Mucosa of stomach (tissue), 1 donor: Measurements from ENCODE around the gene ADARB2.

Source experiments
- H3K27me3 ChIP-seq: one replicate; pipeline ENCODE4 v1.7.0; 2013; ENCODE audit warnings: mild to moderate bottlenecking, low read length; ENCODE audit not compliant: control insufficient read depth, insufficient read depth
- H3K36me3 ChIP-seq: one replicate; pipeline ENCODE4 v1.7.0; 2013; ENCODE audit warnings: low read length; ENCODE audit not compliant: control insufficient read depth, insufficient read depth
- H3K4me1 ChIP-seq: one replicate; pipeline ENCODE4 v1.7.0; 2013; ENCODE audit warnings: mild to moderate bottlenecking, low read length; ENCODE audit not compliant: control insufficient read depth, insufficient read depth
- H3K4me3 ChIP-seq: one replicate; pipeline ENCODE4 v1.7.0; 2013; ENCODE audit warnings: low read length
- H3K9ac ChIP-seq: one replicate; pipeline ENCODE4 v1.7.0; 2013; ENCODE audit warnings: mild to moderate bottlenecking, low read length, moderate library complexity
- H3K9me3 ChIP-seq: one replicate; pipeline ENCODE4 v1.7.0; 2013; ENCODE audit warnings: mild to moderate bottlenecking, low read length, moderate library complexity; ENCODE audit not compliant: control insufficient read depth
- donor health status: Pancreatic carcinoma.

ADARB2 gene

GRCh38 chr10:1573334-1573969 lies 163.9 kb downstream of the ADARB2 start:
- Histone ChIP-seq H3K36me3 (no peaks in the 10 kb centered on the region), H3K9me3 (no peaks in the 10 kb centered on the region)

GRCh38 chr10:1572519-1573333 lies 164.6 kb downstream of the ADARB2 start:
- H3K27me3 ChIP-seq = no peaks in the 10 kb centered on the region
- H3K36me3 ChIP-seq = no peaks in the 10 kb centered on the region
- H3K4me1 ChIP-seq = peaks cover 10% of the 10 kb centered on the region
- no peak overlapping the region for H3K4me3 ChIP-seq
- no peaks in the 10 kb centered on the region for H3K9me3 ChIP-seq
- no peak overlapping the region for H3K9ac ChIP-seq

More at GRCh38 chr10:1573334-1573969, 163.9 kb downstream of the ADARB2 start:
- H3K9ac ChIP-seq = no peak overlapping the region
- no peak overlapping the region for H3K4me3 ChIP-seq
- H3K27me3 ChIP-seq = no peaks in the 10 kb centered on the region
- H3K4me1 ChIP-seq = peaks cover 10% of the 10 kb centered on the region

GRCh38 chr10:1571587-1572237 lies 165.6 kb downstream of the ADARB2 start:
- no peaks in the 10 kb centered on the region for H3K36me3 ChIP-seq
- no peak overlapping the region for H3K4me3 ChIP-seq
- H3K9me3 ChIP-seq = no peaks in the 10 kb centered on the region
- no peaks in the 10 kb centered on the region for H3K27me3 ChIP-seq
- no peak overlapping the region for H3K9ac ChIP-seq
- H3K4me1 ChIP-seq = peaks cover 10% of the 10 kb centered on the region

- no peaks in the 10 kb centered on the region for H3K36me3 ChIP-seq
- H3K9ac ChIP-seq = no peak overlapping the region
These were observed 166.8 kb downstream of the ADARB2 start for GRCh38 chr10:1570416-1571051.

GRCh38 chr10:1569208-1569607 lies 168.1 kb downstream of the ADARB2 start:
- H3K9ac ChIP-seq = no peak overlapping the region
- H3K27me3 ChIP-seq = no peaks in the 10 kb centered on the region

More at GRCh38 chr10:1570416-1571051, 166.8 kb downstream of the ADARB2 start:
- no peaks in the 10 kb centered on the region for H3K9me3 ChIP-seq
- no peaks in the 10 kb centered on the region for H3K27me3 ChIP-seq
- H3K4me1 ChIP-seq = peaks cover 10% of the 10 kb centered on the region
- no peak overlapping the region for H3K4me3 ChIP-seq

GRCh38 chr10:1567742-1568495 lies 169.4 kb downstream of the ADARB2 start:
- Histone ChIP-seq H3K36me3 (no peaks in the 10 kb centered on the region), H3K27me3 (no peaks in the 10 kb centered on the region), H3K9ac (no peak overlapping the region), H3K4me3 (no peak overlapping the region), H3K9me3 (no peaks in the 10 kb centered on the region), H3K4me1 (peaks cover 9% of the 10 kb centered on the region)

More at GRCh38 chr10:1569208-1569607, 168.1 kb downstream of the ADARB2 start:
- no peaks in the 10 kb centered on the region for H3K36me3 ChIP-seq
- peaks cover 10% of the 10 kb centered on the region for H3K4me1 ChIP-seq
- H3K4me3 ChIP-seq = no peak overlapping the region
- no peaks in the 10 kb centered on the region for H3K9me3 ChIP-seq

GRCh38 chr10:1567152-1567551 lies 170.2 kb downstream of the ADARB2 start:
- Histone ChIP-seq H3K36me3 (no peaks in the 10 kb centered on the region), H3K4me3 (no peak overlapping the region), H3K9ac (no peak overlapping the region), H3K9me3 (no peaks in the 10 kb centered on the region), H3K27me3 (no peaks in the 10 kb centered on the region), H3K4me1 (peaks cover 1% of the 10 kb centered on the region)

- Histone ChIP-seq H3K27me3 (peaks cover 1% of the 10 kb centered on the region), H3K4me1 (no peaks in the 10 kb centered on the region), H3K9ac (no peak overlapping the region), H3K9me3 (no peaks in the 10 kb centered on the region), H3K4me3 (no peak overlapping the region), H3K36me3 (no peaks in the 10 kb centered on the region)
These were observed 172.5 kb downstream of the ADARB2 start for GRCh38 chr10:1564791-1565190.

GRCh38 chr10:1563028-1563427 lies 174.3 kb downstream of the ADARB2 start:
- peaks cover 10% of the 10 kb centered on the region for H3K27me3 ChIP-seq
- no peak overlapping the region for H3K9ac ChIP-seq
- H3K4me3 ChIP-seq = no peak overlapping the region
- H3K36me3 ChIP-seq = no peaks in the 10 kb centered on the region
- no peaks in the 10 kb centered on the region for H3K9me3 ChIP-seq
- H3K4me1 ChIP-seq = no peaks in the 10 kb centered on the region

GRCh38 chr10:1561731-1562337 lies 175.5 kb downstream of the ADARB2 start:
- Histone ChIP-seq H3K4me3 (no peak overlapping the region), H3K4me1 (no peaks in the 10 kb centered on the region), H3K36me3 (no peaks in the 10 kb centered on the region), H3K9ac (no peak overlapping the region), H3K27me3 (peaks cover 10% of the 10 kb centered on the region), H3K9me3 (no peaks in the 10 kb centered on the region)

- Histone ChIP-seq H3K4me1 (no peaks in the 10 kb centered on the region), H3K9ac (no peak overlapping the region), H3K27me3 (peaks cover 10% of the 10 kb centered on the region), H3K36me3 (no peaks in the 10 kb centered on the region), H3K4me3 (no peak overlapping the region), H3K9me3 (no peaks in the 10 kb centered on the region)
These were observed 176.7 kb downstream of the ADARB2 start for GRCh38 chr10:1560535-1561192.
